Measurements from ENCODE around the gene RGMA.

The RGMA gene

GRCh38 chr15:93001881-93002280, 87.1 kb downstream of the RGMA start:
- no peak for DNase-seq

GRCh38 chr15:93001156-93001555, 87.9 kb downstream of the RGMA start:
- no peak for DNase-seq

DNA sequence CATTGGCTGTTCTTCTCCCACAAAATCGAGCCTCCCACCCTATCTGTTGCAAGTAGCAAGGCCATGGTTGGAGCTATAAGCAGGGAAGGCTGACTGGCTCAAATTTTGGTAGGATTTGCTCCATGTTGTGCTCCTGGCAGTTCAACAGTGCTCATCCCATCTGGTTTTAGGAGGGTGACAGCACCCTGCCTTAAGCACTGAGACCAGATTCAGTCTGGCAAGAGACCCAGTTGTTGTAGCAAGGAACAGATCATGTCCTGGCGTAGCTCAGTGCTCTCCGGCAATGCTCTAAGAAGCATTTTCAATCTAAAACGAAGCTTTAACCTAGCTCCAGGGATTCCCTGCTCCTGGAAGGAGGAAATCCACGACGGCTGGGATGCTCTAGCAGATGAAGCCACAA, 91.2 kb downstream of the RGMA start:
- no peak for DNase-seq

GRCh38 chr15:92992720-92993119, 96.3 kb downstream of the RGMA start:
- no peak for DNase-seq

GRCh38 chr15:92990031-92990430, 99.0 kb downstream of the RGMA start:
- peak in 1 of 2 experiments; percentile 17 for DNase-seq

GRCh38 chr15:92989470-92989869, 99.5 kb downstream of the RGMA start:
- DNase-seq, result no peak

Data from NCI-H526 (cell line).